AML-193 (cell line): ENCODE data around the gene GSN.

Experiments used
- DNase-seq, 2 experiments: peaks; one replicate each; lab custom pipeline; 2025; lab: John Stamatoyannopoulos, UW

GSN gene

GRCh38 chr9:121372239-121373010 lies 104.5 kb downstream of the GSN start:
- DNase-seq, result peak; percentile 26 to 37

DNA sequence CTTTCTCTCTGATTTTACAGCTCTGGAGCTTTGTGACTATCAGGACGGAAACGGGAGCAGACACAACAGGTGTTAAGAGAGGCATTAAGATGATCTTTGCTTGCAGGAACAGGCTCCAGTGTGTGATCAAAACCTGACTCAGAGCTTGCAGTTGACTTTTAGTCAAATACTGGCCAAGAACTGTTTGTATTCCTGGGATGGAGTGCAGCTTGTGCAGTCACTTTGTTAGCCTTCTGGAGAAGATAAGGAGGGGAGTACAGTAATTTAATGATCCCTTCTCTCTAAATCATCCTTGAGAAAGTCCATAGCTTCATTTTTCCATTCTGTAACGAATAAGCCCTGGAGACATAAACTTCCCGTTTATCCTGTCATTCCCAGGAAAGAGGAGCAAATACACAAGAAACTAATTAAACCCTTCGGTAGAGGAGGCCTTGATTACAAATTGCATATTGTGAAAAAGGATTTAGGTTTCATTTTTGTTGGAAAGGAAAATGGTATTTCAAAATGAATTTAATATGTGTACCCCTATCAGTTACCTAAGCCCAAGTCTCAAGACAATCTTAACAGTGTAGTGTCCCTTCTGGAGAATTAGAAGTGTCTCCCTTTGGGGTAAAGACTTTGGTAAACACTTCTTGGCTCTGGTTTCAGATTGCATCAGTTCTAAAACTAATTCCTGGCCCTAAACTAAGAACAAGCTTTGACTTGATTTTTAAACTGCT lies 105.2 kb downstream of the GSN start:
- DNase-seq, result no peak

DNA sequence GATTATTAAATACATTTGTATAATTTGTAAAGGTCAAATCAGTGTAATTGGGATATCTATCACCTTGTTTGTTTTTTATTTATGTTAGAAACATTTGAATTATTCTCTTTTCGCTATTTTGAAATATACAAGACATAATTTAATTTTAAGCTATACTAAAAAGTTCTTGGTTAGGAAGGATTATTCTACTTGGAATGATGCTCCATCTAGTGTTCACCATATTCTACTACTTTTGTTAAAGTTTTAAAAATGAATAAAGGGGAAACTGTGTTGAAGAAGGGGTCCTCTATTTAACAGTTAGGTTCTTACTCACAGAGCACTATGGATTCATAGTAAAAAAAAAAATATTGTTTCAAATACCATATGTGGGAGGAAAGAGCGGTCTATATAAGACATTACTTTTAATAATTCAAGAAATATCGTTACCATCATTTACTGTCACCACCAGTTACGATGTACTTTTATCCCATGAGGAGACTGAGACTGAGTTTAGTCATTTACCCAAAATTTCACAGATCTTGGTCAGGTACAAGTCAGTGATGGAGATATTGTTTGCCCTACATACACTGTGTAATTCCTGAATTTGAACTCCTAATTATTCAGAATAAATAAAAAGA lies 108.4 kb downstream of the GSN start:
- peak; percentile 29 to 64 for DNase-seq

DNA sequence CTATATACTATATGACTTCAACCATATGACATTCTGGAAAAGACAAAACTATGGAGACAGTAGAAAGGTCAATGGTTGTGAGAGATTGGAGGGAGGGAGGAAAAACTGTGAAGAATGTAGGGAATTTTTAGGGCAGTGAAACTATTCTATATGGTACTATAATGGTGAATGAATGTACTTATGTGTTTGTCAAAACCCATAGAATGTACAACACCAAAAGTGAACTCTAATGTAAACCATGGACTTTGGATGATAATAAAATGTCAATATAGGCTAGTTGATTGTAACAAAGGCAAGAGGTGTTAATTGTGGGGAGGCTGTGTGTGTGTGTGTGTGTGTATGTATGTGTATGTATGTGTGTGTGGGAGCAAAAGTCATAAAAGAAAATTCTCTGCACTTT lies 112.9 kb downstream of the GSN start:
- DNase-seq, result no peak
